ENCODE measurements around the gene ITGB1. TPM values are rescaled to one million over a fixed set of nuclear protein-coding genes. Genes with fewer than 3 reads are reported as not detected.
"Not testable (repeated sequence)": the region's sequence is repeated elsewhere in the genome, so short reads cannot be mapped to it uniquely, and the experiment has no call there.

The ITGB1 gene
- polyA plus RNA-seq (ENCODE audit: insufficient read length in 4 of 4) = 100 to 1,000 TPM; 558 to 709 (median 667) TPM

GRCh38 chr10:32958085-32959005 is at the start of gene ITGB1:
TSS of gene ITGB1 (minus strand) at chr10:32958230. CDS start at chr10:32935558, 22,672 bp downstream.
- DNase-seq (ENCODE audit: low read depth in 4 of 4, low spot score in 3 of 4) = peak; percentile 90 to 94 (median 93)

GRCh38 chr10:33006342-33006887 is 48.4 kb upstream of the ITGB1 start:
- no peak for DNase-seq (ENCODE audit: low read depth in 4 of 4, low spot score in 3 of 4)

- peak in 1 of 4 donors; percentile 38 for DNase-seq (ENCODE audit: low read depth in 4 of 4, low spot score in 3 of 4)
Measured at GRCh38 chr10:33005322-33006301, 47.6 kb upstream of the ITGB1 start.

GRCh38 chr10:33001908-33002492 is 44.0 kb upstream of the ITGB1 start:
- no peak for DNase-seq (ENCODE audit: low read depth in 4 of 4, low spot score in 3 of 4)

GRCh38 chr10:32998060-32998581 is 40.1 kb upstream of the ITGB1 start:
- not testable (repeated sequence) for DNase-seq (ENCODE audit: low read depth in 4 of 4, low spot score in 3 of 4)

- no peak for DNase-seq (ENCODE audit: low read depth in 4 of 4, low spot score in 3 of 4)
Measured at GRCh38 chr10:32995751-32996150, 37.7 kb upstream of the ITGB1 start.

- no peak for DNase-seq (ENCODE audit: low read depth in 4 of 4, low spot score in 3 of 4)
Measured at GRCh38 chr10:32995066-32995622, 37.1 kb upstream of the ITGB1 start.

- DNase-seq (ENCODE audit: low read depth in 4 of 4, low spot score in 3 of 4) = not testable (repeated sequence)
Measured at GRCh38 chr10:32994632-32995031, 36.6 kb upstream of the ITGB1 start.

GRCh38 chr10:32992310-32992709 is 34.3 kb upstream of the ITGB1 start:
- not testable (repeated sequence) for DNase-seq (ENCODE audit: low read depth in 4 of 4, low spot score in 3 of 4)

- no peak for DNase-seq (ENCODE audit: low read depth in 4 of 4, low spot score in 3 of 4)
Measured at GRCh38 chr10:32990811-32991210, 32.8 kb upstream of the ITGB1 start.

GRCh38 chr10:32988604-32989003 is 30.6 kb upstream of the ITGB1 start:
- no peak for DNase-seq (ENCODE audit: low read depth in 4 of 4, low spot score in 3 of 4)

- no peak for DNase-seq (ENCODE audit: low read depth in 4 of 4, low spot score in 3 of 4)
Measured at GRCh38 chr10:32987172-32987571, 29.1 kb upstream of the ITGB1 start.

- DNase-seq (ENCODE audit: low read depth in 4 of 4, low spot score in 3 of 4) = no peak
Measured at GRCh38 chr10:32985775-32986350, 27.8 kb upstream of the ITGB1 start.

GRCh38 chr10:32985341-32985764 is 27.3 kb upstream of the ITGB1 start:
- no peak for DNase-seq (ENCODE audit: low read depth in 4 of 4, low spot score in 3 of 4)

GRCh38 chr10:32984003-32984600 is 26.1 kb upstream of the ITGB1 start:
- no peak for DNase-seq (ENCODE audit: low read depth in 4 of 4, low spot score in 3 of 4)

GRCh38 chr10:32982911-32983909 is 25.2 kb upstream of the ITGB1 start:
- no peak for DNase-seq (ENCODE audit: low read depth in 4 of 4, low spot score in 3 of 4)

GRCh38 chr10:32982293-32982709 is 24.3 kb upstream of the ITGB1 start:
- DNase-seq (ENCODE audit: low read depth in 4 of 4, low spot score in 3 of 4) = no peak

GRCh38 chr10:32981760-32982159 is 23.7 kb upstream of the ITGB1 start:
- DNase-seq (ENCODE audit: low read depth in 4 of 4, low spot score in 3 of 4) = no peak
